GM23338 (cell line): ENCODE data around the gene PREP. TPM values are rescaled to one million over a fixed set of nuclear protein-coding genes. Genes with fewer than 3 reads are reported as not detected.

ENCODE experiments used
- ATAC-seq: fragments of 200-7000 bp; cut with Tn5 transposase; 3 replicates; pipeline ENCODE4 v1.9.1; 2020
- DNase-seq: peaks from one replicate; pipeline ENCODE4 v3.0.0-alpha.2; 2015; ENCODE audit warnings: low spot score
- H2AFZ ChIP-seq: fragments of 200-600 bp; sonication (generic); 2 replicates; pipeline ENCODE4 v1.8.0; 2016; ENCODE audit warnings: antibody characterized with exemption, mild to moderate bottlenecking, moderate library complexity
- H3F3A ChIP-seq: fragments of 200-600 bp; sonication (generic); replicated peaks from 2 replicates; pipeline ENCODE4 v1.8.0; 2017; ENCODE audit warnings: antibody characterized with exemption, mixed run types, low read depth
- H3K27ac ChIP-seq: fragments of 200-600 bp; sonication (generic); 2 replicates; pipeline ENCODE4 v1.6.1; 2016; ENCODE audit warnings: low read depth
- H3K27me3 ChIP-seq: fragments of 200-600 bp; sonication (generic); 2 replicates; pipeline ENCODE4 v1.8.0; 2016; ENCODE audit warnings: mild to moderate bottlenecking, mixed run types, moderate library complexity; ENCODE audit not compliant: insufficient read depth
- H3K36me3 ChIP-seq: fragments of 200-600 bp; sonication (generic); 2 replicates; pipeline ENCODE4 v1.8.0; 2016; ENCODE audit warnings: mild to moderate bottlenecking; ENCODE audit not compliant: insufficient read depth
- H3K4me1 ChIP-seq: fragments of 200-600 bp; sonication (generic); 2 replicates; pipeline ENCODE4 v1.8.0; 2016; ENCODE audit warnings: mild to moderate bottlenecking, moderate library complexity; ENCODE audit not compliant: insufficient read depth
- H3K4me2 ChIP-seq: fragments of 200-600 bp; sonication (generic); 2 replicates; pipeline ENCODE4 v1.7.1; 2017; ENCODE audit warnings: mixed run types
- H3K4me3 ChIP-seq: fragments of 200-600 bp; sonication (generic); 2 replicates; pipeline ENCODE4 v1.6.1; 2016; ENCODE audit warnings: mixed run types
- H3K79me2 ChIP-seq: fragments of 200-600 bp; sonication (generic); replicated peaks from 2 replicates; pipeline ENCODE4 v1.8.0; 2017; ENCODE audit warnings: mild to moderate bottlenecking; ENCODE audit not compliant: insufficient read depth
- H3K9me2 ChIP-seq: fragments of 200-600 bp; sonication (generic); 2 replicates; pipeline ENCODE4 v1.8.0; 2017; ENCODE audit not compliant: insufficient read depth
- H4K20me1 ChIP-seq: fragments of 200-600 bp; sonication (generic); replicated peaks from 2 replicates; pipeline ENCODE4 v1.8.0; 2017; ENCODE audit warnings: mild to moderate bottlenecking; ENCODE audit not compliant: insufficient read depth
- H3K27ac Mint-ChIP-seq: 2 replicates; pipeline ENCODE4 v1.8.0; 2020; ENCODE audit warnings: inconsistent platforms, mild to moderate bottlenecking, moderate library complexity, mixed read lengths
- H3K27me3 Mint-ChIP-seq: 3 replicates; pipeline ENCODE4 v1.8.0; 2022; ENCODE audit warnings: low read depth, mild to moderate bottlenecking, moderate library complexity, mixed read lengths, inconsistent platforms; ENCODE audit not compliant: insufficient read depth, poor library complexity
- H3K36me3 Mint-ChIP-seq: 3 replicates; pipeline ENCODE4 v1.8.0; 2021; ENCODE audit warnings: low read depth, mild to moderate bottlenecking, inconsistent platforms, moderate library complexity, mixed read lengths
- H3K4me1 Mint-ChIP-seq: 3 replicates; pipeline ENCODE4 v1.8.0; 2020; ENCODE audit warnings: mild to moderate bottlenecking, inconsistent platforms, mixed read lengths
- H3K4me3 Mint-ChIP-seq: 3 replicates; pipeline ENCODE4 v1.8.0; 2021; ENCODE audit warnings: moderate library complexity, mild to moderate bottlenecking, inconsistent platforms, mixed read lengths
- H3K9me3 Mint-ChIP-seq: 3 replicates; pipeline ENCODE4 v1.8.0; 2020; ENCODE audit warnings: moderate library complexity, mild to moderate bottlenecking, inconsistent platforms, mixed read lengths
- EZH2 ChIP-seq: fragments of 200-600 bp; sonication (generic); IDR thresholded peaks from one replicate; pipeline ENCODE4 v1.8.0; 2017; ENCODE audit warnings: antibody characterized with exemption, mild to moderate bottlenecking, low read depth; ENCODE audit not compliant: unreplicated experiment
- JUNB ChIP-seq: IDR thresholded peaks from one replicate; pipeline ENCODE4 v1.6.1; 2016; ENCODE audit warnings: antibody characterized with exemption; ENCODE audit not compliant: unreplicated experiment
- POLR2AphosphoS5 ChIP-seq: IDR thresholded peaks from 2 replicates; pipeline ENCODE4 v1.6.1; 2016; ENCODE audit warnings: antibody characterized with exemption, low read depth
- STAT1 ChIP-seq: IDR thresholded peaks from one replicate; pipeline ENCODE4 v1.6.1; 2016; ENCODE audit warnings: antibody characterized with exemption; ENCODE audit not compliant: unreplicated experiment
- ZNF331 ChIP-seq: fragments of 250-450 bp; sonication (Bioruptor Pico); IDR thresholded peaks from 2 replicates; pipeline ENCODE4 v1.5.0; 2020; ENCODE audit warnings: low read depth, mild to moderate bottlenecking, moderate library complexity
- polyA plus RNA-seq: library from polyadenylated mRNA; unstranded; fragments of >200 nt; fragmentation: Nextera tagmentation; extraction: Ambion mirVana; gene quantifications from 2 replicates; pipeline ENCODE4 v1.2.1, GENCODE V29; 2016
- total RNA-seq: library from RNA; depleted of rRNA; stranded (reverse); fragments of >200 nt; shearing (Covaris generic); gene quantifications from 2 replicates; pipeline ENCODE4 v1.2.3, GENCODE V29; 2014
- TF ChIP-seq, protein P1 (sequence below), 2 experiments: fragments of 200-600 bp in 1 of 2; sonication (generic) in 1 of 2; conservative IDR thresholded peaks; 2 replicates each; pipeline versions ENCODE4 v1.5.1 to v1.6.1; 2016 to 2017; ENCODE audit warnings: antibody characterized with exemption in 2 of 2, low read depth in 2 of 2, mild to moderate bottlenecking in 2 of 2, moderate library complexity in 1 of 2
- TF ChIP-seq, protein P2 (sequence below): fragments of 250-450 bp; sonication (Bioruptor Pico); IDR thresholded peaks from 2 replicates; pipeline ENCODE4 v1.5.0; 2020; ENCODE audit warnings: mild to moderate bottlenecking, moderate library complexity

PREP gene
- total and polyA plus RNA-seq, 2 experiments from 2014 or later = 28.5 to 52.7 TPM

DNA sequence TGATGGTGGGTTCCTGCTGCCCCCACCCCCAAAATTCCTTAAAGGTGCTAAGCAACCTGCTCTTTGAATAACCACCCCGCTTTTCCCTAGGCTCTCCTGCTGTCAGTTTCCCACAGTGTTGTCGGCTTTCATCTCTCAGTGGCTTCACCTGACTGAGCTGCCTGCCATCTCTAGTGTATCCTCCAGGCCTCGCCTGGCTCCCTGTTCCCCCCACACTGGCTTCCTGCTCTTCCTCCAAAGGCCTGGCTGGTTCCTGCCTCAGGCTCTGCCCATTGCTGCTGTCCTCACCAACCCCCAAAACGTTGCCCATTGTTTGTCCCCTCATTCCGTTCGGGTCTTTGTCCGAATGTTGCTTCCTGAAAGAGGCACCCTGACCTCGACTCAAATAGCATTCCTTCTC lies 129.3 kb downstream of the PREP start (continued):
- no peak for TF ChIP-seq ZNF331
- TF ChIP-seq, protein P1, sequence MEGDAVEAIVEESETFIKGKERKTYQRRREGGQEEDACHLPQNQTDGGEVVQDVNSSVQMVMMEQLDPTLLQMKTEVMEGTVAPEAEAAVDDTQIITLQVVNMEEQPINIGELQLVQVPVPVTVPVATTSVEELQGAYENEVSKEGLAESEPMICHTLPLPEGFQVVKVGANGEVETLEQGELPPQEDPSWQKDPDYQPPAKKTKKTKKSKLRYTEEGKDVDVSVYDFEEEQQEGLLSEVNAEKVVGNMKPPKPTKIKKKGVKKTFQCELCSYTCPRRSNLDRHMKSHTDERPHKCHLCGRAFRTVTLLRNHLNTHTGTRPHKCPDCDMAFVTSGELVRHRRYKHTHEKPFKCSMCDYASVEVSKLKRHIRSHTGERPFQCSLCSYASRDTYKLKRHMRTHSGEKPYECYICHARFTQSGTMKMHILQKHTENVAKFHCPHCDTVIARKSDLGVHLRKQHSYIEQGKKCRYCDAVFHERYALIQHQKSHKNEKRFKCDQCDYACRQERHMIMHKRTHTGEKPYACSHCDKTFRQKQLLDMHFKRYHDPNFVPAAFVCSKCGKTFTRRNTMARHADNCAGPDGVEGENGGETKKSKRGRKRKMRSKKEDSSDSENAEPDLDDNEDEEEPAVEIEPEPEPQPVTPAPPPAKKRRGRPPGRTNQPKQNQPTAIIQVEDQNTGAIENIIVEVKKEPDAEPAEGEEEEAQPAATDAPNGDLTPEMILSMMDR (conservative IDR thresholded peaks at IDR 0.05; ENCODE audit: low read depth in 2 of 2) = no peak
- TF ChIP-seq JUNB = no peak
- TF ChIP-seq STAT1 = no peak
- no peak for TF ChIP-seq EZH2

DNA sequence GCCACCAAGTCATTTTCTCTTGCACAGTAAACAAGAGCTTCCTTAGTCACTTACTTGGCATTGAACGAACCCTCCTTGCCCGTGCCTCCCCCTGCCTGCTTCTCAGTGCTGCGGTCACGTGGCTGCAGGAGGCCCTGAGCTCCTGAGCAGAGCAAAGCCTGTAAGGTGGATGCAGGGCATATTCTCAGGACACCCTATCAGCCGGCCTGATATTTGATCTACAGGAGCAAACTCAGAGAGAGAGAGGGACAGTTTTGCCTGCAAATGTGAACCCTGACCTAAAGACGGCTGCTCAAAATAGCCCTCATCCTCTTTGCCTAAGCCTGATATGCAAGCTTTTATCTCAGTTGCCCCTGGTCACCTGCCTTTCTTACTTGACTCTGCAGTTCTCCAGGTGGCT lies 130.1 kb downstream of the PREP start:
- Histone ChIP-seq H2AFZ (no peak overlapping the region), H3K27ac (no peak overlapping the region), H3K36me3 (0 out of 2 replicates have a peak, but pooled peaks cover 7% of the 10 kb centered on the region), H3K4me1 (0 out of 2 replicates have a peak, but pooled peaks cover 14% of the 10 kb centered on the region), H3K9me2 (no peaks in the 10 kb centered on the region), H3F3A (no peaks in the 10 kb centered on the region), H4K20me1 (no peaks in the 10 kb centered on the region), H3K4me2 (no peak overlapping the region), H3K27me3 (no peaks in the 10 kb centered on the region), H3K4me3 (no peak overlapping the region), H3K79me2 (no peaks in the 10 kb centered on the region)
- H3K27ac Mint-ChIP-seq = no peak overlapping the region
- H3K4me3 Mint-ChIP-seq = no peak overlapping the region
- peaks cover 21% of the 10 kb centered on the region for H3K36me3 Mint-ChIP-seq
- H3K27me3 Mint-ChIP-seq = no peaks in the 10 kb centered on the region
- ATAC-seq = peak; percentile 96
- DNase-seq = peak; percentile 36
- H3K9me3 Mint-ChIP-seq = no peaks in the 10 kb centered on the region
- no peak for TF ChIP-seq POLR2AphosphoS5
- TF ChIP-seq, protein P2, sequence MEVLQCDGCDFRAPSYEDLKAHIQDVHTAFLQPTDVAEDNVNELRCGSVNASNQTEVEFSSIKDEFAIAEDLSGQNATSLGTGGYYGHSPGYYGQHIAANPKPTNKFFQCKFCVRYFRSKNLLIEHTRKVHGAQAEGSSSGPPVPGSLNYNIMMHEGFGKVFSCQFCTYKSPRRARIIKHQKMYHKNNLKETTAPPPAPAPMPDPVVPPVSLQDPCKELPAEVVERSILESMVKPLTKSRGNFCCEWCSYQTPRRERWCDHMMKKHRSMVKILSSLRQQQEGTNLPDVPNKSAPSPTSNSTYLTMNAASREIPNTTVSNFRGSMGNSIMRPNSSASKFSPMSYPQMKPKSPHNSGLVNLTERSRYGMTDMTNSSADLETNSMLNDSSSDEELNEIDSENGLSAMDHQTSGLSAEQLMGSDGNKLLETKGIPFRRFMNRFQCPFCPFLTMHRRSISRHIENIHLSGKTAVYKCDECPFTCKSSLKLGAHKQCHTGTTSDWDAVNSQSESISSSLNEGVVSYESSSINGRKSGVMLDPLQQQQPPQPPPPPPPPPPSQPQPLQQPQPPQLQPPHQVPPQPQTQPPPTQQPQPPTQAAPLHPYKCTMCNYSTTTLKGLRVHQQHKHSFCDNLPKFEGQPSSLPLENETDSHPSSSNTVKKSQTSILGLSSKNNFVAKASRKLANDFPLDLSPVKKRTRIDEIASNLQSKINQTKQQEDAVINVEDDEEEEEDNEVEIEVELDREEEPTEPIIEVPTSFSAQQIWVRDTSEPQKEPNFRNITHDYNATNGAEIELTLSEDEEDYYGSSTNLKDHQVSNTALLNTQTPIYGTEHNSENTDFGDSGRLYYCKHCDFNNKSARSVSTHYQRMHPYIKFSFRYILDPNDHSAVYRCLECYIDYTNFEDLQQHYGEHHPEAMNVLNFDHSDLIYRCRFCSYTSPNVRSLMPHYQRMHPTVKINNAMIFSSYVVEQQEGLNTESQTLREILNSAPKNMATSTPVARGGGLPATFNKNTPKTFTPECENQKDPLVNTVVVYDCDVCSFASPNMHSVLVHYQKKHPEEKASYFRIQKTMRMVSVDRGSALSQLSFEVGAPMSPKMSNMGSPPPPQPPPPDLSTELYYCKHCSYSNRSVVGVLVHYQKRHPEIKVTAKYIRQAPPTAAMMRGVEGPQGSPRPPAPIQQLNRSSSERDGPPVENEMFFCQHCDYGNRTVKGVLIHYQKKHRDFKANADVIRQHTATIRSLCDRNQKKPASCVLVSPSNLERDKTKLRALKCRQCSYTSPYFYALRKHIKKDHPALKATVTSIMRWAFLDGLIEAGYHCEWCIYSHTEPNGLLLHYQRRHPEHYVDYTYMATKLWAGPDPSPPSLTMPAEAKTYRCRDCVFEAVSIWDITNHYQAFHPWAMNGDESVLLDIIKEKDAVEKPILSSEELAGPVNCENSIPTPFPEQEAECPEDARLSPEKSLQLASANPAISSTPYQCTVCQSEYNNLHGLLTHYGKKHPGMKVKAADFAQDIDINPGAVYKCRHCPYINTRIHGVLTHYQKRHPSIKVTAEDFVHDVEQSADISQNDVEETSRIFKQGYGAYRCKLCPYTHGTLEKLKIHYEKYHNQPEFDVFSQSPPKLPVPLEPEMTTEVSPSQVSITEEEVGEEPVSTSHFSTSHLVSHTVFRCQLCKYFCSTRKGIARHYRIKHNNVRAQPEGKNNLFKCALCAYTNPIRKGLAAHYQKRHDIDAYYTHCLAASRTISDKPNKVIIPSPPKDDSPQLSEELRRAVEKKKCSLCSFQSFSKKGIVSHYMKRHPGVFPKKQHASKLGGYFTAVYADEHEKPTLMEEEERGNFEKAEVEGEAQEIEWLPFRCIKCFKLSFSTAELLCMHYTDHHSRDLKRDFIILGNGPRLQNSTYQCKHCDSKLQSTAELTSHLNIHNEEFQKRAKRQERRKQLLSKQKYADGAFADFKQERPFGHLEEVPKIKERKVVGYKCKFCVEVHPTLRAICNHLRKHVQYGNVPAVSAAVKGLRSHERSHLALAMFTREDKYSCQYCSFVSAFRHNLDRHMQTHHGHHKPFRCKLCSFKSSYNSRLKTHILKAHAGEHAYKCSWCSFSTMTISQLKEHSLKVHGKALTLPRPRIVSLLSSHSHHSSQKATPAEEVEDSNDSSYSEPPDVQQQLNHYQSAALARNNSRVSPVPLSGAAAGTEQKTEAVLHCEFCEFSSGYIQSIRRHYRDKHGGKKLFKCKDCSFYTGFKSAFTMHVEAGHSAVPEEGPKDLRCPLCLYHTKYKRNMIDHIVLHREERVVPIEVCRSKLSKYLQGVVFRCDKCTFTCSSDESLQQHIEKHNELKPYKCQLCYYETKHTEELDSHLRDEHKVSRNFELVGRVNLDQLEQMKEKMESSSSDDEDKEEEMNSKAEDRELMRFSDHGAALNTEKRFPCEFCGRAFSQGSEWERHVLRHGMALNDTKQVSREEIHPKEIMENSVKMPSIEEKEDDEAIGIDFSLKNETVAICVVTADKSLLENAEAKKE = no peak
- TF ChIP-seq JUNB = no peak
- H3K4me1 Mint-ChIP-seq = peaks cover 18% of the 10 kb centered on the region
